Lung microvascular endothelial cell (primary cell): ENCODE results near the gene TENT4A. TPM values are rescaled to one million over a fixed set of nuclear protein-coding genes. Genes with fewer than 3 reads are reported as not detected.

ENCODE experiments used
- DNase-seq, 2 donors: peaks; one replicate each; pipeline versions ENCODE4 v3.0.0 to v3.0.0-alpha.2; 2010; ENCODE audit warnings: low read depth in 2 of 2
- total RNA-seq: library from RNA; depleted of rRNA; stranded (reverse); fragments of >200 nt; gene quantifications from 2 replicates; pipeline ENCODE4 v1.2.1, GENCODE V29; 2014

Gene TENT4A
- total RNA-seq, 1 donor from 2014 or later, result 8.1 TPM

DNA sequence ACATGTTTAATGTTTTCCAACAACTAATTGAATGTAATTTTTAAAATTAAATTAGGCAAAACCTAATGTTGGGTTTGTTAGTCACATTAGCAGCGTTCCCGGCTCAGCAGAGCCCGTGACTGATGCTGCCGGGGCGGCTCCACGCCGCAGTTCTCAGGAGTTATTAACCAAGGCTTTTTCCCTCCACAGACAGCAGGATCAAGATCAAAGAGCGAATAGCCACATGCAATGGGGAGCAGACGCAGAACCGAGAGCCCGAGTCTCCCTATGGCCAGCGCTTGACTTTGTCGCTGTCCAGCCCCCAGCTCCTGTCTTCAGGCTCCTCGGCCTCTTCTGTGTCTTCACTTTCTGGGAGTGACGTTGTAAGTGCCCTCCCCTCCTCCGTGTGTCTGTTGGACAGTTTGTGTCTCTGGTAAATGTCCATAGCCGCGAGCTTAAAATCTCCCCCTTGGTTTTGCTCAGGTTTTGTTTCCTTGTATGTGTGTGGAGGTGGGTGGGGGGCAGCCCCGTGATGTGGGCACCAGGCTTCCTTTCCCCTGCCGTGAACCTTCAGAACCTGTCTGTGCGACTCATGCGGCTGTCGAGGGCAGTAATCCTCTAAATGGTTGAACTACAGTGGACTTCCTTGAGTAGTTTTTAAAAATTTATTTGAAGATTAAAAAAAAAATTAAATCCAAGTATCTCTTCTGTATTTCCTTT, 37.1 kb downstream of the TENT4A start:
- DNase-seq, result no peak

DNA sequence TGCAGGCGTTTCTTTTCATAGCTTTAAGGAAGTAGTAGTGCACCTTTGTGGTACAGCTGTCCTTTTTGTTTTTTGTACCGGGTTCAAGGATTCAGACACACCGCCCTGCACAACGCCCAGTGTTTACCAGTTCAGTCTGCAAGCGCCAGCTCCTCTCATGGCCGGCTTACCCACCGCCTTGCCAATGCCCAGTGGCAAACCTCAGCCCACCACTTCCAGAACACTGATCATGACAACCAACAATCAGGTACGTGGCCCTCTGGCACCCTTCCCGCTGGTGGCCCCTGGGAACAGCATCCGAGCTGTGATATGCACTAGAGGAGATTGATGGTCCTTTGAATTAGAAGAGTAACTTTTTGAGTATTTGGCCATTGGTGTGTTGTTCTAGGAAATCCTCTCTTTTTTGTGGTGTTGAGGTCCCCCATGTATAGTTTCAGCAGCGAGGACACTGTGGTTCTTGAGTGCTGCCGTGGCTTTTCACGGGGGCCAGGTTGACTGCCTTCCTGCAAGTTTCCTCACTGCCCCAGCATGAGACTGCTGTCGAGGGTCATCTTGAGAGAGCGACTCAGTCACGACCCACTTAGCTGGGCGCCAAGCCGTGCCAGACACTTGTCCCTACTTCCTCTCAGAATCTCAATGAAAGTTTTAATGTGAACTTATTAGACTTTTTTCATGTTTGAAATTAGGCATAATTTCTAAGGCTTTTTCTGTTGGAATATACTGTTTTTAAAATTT, 37.9 kb downstream of the TENT4A start:
- no peak for DNase-seq

DNA sequence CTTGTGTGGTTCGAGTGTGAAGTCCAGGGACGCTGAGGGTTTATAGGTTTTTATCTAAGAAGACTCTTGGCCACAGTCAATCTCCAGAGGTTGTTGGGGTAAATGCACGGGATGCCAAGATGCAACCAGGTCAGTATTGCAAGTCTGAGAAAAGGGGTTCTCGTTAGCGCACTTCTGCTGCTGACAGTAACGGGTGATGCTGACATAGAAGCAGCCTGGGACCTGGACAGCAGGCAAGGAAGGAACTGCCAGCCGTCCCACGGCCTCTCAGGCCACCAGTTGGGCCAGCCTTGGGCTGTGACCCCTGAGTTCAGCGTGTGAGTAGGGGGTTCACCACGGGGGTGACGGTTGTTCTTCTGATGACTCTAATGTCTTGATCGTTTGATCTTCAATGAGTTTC, 39.0 kb downstream of the TENT4A start:
- DNase-seq, result no peak

DNA sequence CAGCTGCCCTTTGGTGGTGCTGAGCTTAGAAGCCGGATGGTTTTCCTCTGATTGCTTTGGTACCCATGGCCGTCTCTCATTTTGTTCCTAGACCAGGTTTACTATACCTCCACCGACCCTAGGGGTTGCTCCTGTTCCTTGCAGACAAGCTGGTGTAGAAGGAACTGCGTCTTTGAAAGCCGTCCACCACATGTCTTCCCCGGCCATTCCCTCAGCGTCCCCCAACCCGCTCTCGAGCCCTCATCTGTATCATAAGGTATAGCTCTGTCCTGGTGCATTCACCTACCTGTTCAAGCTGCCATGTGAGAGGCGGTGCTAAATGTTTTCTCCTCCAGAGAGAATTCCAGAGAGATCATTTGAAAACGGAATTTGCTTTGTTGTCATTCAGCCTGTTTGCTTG, 39.5 kb downstream of the TENT4A start:
- DNase-seq, result no peak

DNA sequence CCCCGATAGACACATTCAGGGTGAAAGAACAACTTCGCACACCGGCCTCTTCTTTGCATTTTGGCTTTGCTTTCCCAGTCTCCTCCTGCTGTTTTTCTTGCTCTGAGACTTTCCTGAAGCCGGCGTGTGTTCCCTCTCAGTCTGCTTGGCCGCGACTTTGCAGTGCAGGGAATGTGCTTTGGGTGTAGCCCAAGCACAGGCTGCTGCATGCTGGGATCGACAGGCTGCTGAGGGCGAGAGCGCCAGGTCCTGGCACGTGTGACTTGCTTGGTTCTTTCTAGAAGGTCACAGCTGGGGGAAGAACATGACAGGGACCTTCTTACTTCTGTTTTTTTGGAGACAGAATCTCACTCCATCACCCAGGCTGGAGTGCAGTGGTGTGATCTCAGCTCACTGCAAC, 40.6 kb downstream of the TENT4A start:
- no peak for DNase-seq

DNA sequence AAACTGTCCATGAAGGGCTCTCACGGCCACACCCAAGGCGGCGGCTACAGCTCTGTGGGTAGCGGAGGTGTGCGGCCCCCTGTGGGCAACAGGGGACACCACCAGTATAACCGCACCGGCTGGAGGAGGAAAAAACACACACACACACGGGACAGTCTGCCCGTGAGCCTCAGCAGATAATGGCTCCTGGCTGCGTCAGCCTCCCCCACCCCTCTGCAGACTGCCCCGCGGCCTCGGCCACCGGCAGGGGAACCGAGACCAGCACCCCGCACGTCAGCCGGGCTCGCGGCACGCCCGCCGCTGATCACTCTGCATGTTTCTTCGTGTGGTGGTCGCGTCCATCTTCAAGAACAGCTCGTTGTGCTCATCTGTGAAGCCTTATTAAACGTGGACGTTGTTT, 41.5 kb downstream of the TENT4A start:
- DNase-seq, result no peak

DNA sequence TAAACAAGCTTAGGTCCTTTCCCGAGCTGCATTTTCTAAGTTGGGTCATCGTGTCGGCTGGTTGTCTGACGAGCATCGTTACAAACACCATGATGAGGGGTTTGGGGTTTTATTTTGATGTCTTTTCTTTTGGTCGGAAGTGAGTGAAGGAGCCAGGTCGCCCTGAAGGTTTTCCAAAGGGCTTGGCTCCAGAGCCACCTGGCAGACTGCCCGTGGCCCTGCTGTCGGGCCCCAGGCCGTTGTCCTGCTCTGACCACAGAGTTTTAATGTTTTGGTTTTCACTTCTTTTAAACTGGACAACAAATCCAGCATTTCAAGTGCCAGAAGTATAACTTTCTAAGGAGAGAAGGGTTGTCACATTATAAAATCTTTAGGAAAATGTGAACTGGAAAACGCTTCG, 42.3 kb downstream of the TENT4A start:
- DNase-seq, result no peak

DNA sequence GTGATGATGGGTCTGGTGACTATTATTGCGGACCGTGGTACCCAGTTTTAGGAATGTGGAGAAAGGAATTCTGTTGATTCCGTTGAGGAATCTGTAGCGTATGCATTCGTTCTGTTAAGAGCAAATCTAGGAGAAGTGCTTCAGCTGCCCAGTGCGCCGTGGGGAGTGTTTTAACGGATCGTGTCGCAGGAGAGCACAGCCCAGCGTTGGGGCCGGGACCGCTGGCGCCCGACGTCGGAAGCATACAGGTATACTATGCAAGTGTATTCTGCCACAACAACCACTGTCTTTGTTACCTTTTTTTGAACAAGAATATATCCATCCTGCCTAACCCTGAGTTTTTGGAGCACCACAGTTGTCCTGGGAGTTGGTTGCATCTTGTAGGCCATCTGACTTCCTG, 42.7 kb downstream of the TENT4A start:
- no peak for DNase-seq

DNA sequence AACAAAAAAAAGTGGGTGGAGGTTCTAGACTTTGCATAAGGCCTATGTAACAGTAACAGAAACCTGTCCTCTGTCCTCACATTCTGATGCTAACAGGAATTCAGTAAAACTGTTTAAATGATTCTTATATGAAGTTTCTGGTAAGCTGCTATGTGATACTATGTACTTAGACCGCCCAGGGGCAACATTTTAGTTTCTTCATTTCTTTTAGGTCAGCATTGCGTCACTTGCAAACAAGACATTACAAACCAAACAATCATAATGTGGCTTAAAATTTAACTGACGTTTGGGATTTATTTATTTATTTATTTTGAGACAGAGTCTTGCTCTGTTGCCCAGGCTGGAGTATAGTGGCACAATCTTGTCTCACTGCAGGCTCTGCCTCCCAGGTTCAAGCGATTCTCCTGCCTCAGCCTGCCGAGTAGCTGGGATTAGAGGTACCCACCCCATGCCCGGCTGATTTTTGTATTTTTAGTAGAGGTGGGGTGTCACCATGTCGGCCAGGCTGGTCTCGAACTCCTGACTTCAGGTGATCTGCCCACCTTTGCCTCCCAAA, 44.3 kb downstream of the TENT4A start:
- DNase-seq, result no peak

DNA sequence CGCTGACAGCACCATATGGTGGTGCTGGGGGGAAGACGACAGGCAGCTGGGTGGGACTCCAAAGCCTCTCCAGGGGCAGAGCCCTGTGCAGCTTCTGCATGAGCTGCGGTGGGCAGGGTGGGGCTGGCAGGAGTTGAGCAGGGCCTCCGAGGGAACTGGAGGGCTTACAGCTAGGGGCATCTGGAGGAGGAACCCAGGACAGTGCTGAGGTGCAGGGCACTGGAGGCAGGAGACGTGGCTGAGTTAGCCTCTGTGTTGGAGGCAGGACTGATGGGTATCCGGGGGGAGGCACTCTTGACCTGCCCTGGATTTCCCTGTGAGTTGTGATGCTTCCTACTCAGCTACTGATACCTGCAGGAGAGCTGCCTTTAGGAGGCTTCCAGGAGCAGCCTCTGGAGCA, 45.0 kb downstream of the TENT4A start:
- no peak for DNase-seq

DNA sequence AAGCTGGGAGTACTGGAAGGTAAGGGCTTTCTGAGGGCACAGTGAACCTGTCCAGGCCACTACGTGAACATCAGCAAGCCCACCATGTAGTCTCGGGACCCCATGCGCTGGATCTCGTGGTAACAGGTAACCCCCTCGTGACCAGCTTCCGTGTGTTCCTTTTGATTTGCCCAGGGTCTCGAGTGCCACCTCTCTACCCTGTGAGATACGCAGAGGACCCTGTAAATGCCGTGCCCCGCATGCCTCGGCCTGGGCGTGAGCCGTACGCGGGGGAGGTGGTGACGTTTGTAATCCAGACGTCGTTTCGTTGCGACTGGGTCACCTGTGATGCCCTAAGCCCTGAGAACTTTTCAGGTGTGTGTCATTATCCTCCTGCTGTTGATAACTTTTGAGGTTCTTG, 45.5 kb downstream of the TENT4A start:
- no peak for DNase-seq

DNA sequence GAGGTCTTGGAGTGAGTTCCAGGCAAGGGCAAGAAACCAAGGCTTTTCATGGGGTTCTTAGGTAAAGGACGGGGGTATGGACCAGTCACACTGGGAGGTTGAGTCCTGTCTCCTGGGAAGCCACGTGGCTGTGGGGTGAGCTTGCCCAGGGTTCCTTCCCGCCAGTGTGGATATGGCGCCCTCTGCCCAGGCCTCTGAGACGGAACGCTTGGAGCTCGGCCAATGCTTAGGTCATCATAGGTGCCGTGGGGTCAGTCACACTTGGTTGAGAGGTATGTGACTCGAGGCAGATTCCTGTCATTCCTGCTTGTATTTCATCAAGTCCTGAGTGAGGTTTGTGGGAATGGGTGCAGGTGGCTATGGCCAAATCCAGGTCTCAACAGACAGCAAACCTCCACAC, 46.2 kb downstream of the TENT4A start:
- DNase-seq, result no peak

DNA sequence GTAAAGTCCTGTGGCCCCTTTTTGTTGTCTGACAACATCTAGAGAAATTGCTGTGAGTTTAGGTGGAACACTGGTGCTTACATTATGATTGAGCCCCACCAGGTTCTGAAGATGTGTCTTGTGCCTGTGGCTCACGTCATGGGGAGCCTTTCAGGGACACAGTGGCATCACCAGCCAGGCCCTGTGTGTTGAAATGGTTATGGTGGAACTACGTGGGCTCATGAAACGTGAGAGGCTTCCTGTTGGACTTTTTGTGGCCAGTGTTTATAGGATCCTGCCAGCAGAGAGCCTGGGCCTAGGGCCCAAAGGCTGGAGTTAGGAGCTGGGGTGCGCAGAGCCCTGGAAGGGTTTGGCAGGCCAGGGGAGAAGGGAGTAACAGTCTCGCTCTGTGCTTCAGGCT, 46.8 kb downstream of the TENT4A start:
- DNase-seq, result no peak

DNA sequence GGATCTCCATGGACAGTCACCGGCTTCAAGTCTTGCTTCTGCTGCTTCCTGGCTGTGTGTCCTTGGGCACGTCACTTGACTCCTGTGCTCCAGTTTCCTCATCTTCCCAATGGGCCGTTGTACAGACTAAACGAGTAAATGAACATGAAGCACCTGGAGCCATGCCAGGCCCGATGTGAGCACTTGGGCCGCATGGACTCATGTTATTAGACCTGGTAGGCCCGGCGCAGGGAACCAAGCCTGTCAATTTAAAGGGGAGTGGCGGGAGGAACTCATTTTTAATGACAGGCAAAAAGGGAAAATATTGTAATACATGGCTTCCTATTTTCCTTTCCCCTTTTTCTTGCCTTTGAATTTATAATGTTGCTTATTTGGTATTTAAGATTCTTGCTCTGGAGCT, 47.5 kb downstream of the TENT4A start:
- no peak for DNase-seq

DNA sequence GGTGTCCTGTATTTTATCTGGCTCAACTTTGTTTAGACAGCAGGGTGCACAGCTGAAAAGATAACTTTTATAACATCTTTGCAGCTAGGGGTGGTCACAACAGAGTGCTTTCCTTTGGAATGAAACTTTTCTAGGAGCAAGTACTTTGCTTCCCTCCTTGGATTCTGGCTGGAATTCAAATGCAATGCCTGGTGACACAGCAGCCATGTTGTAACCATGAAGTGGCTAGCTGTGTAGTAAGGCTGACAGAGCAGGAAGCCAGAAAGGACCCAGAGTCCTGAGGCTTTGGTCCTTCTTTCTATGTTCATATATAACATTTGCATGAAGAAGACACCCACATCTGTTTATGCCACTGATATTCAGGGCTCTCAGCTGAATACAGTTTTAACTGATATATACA, 48.1 kb downstream of the TENT4A start:
- no peak for DNase-seq

DNA sequence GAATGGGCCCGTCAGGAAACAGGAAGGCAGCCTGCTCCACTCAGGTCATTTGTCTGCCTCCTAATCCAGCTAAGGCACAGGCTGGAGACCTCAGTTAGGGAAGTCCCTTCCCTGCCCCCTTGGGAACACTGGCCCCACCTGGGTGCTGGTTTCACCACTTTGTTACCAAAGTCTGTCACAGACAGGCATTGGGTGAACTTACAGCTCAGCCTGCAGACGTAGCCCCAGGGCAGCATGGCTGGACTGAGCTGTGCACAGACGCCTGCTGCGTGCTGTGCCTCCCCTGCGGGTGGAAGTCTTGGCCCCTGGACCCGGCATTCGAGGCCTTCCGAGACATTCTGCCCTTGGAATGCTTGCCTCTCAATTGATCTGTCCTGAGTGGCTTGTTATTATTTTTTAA, 48.9 kb downstream of the TENT4A start:
- no peak for DNase-seq

DNA sequence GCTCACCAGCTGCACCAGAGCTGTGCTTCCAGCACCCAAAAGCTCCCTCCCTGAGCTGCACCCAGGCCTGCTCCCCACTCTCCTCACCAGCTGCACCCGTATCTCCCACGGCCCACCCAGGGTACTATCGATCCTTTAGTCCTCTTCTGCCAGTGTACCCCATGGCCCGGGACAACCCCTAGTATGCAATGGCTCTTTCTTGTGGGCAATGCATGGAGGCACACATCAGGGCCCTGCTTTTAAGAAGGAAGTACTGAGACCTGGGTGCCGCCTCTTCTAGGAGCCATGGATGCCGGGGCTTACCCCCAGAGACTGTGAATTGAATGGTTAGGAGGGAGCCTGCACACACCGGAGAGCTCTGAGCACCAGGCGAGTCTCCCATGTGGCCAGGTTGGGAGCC, 49.5 kb downstream of the TENT4A start:
- DNase-seq, result no peak

DNA sequence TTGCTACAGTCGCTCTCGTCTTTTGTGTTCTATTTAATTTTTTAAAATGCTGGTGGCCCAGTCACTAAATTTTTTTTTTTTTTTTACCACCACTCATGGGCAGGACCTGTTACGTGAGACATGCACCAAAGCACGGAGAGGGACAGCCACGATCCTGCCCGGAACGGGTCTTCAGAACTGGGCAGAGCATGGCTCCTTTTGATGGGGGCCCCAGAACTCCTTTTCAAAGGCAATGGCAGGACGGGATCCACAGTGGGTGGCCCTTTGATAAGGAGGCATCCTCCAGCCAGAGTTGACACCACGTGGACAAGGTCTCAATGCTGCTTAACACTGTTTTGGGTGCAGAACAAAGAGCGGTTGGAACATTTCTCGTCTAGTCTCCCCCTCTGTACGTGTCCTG, 50.0 kb downstream of the TENT4A start:
- DNase-seq, result no peak

DNA sequence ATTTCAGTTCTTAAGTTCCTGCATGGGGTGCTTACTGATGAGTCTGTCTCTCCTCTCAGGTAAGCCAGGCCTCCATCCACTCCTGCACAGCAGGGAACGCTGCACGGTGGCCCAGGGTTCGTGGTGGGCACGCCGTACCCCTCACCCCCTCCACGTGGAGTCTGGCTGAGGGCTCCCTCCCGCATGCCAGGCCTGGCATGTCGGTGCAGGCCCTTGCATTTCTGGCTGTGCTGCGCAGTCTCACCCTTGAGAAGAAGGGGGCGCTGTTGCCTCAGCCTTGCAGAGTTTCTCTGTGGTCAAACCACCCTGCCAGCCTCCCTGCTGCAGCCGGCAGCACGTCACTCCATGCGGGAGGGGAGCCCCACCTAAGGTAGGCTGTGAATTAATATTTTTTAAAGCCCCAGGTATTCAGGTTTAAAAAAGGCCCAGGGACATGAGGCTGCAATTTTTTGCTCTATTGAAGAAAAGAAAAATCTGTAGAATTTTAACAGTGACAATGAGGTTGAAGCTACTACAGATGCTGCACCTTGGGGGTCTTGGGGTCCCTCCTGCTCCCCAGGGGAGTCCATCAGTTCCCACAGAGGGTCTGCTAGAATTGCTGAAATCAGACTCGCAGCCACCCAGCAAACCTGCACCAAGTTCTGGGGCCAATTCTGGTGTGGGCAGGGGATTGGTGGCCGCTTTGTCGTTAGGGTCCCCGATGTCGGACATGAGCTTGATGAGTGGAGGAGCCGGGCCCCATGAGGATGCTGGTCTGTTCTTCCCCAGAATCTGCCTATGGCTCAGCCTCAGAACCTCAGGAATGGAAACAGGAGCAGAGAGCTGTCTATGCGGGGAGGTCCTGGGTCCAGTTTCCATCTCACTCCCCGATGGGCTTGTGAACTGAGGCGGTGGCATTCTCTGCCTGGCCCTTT, 52.6 kb downstream of the TENT4A start:
- DNase-seq, result peak; percentile 76 to 85

DNA sequence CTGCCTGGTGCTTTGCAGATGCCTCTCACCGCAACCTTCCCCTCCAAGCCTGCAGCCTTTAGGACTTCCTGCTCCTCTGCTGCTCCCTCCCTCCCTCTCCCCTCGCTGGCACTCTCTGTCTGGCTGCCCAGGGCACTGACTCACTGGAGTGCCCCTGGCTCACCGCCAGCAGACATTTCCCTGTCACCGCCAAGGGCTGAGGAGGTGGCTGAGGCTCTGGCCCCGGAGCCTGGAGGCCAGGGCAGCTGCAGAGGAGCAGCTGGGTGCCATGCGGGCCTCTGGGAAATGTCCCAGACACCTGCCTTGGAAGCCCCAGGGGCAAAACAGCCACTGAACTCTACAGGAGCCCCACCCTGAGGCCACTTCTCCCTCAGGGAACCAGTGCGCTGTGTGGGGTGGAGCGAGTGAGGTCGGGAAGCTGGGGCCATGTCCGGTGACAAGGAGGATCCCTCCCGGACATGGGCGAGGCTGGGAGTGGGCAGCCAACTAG, 53.4 kb downstream of the TENT4A start:
- peak; percentile 31 to 66 for DNase-seq

DNA sequence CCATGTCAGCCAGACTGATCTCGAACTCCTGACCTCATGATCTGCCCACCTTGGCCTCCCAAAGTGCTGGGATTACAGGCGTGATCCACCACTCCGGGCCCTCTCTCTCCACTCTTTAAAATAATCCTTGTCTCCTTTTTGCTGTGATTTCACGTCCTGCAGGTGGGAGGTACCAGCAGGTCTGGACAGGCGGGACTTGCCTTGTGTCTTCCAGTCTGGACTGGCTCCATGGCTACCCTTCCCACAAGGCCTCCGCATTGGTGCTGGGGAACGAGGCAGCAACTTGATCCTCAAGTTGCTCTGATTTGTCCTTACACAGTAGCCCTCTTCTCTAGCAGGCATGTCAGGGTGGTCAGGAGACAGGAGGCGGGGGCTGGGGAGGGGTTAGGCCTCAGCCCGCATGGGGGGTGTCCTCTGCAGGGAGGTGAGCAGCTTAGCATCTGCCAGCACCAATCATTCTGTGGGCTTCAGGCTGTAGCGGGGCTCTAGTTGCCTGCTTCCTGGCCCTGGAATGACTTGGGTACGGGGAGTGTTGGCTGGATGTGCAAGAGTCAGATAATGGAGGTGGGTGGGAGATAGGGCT, 54.3 kb downstream of the TENT4A start:
- DNase-seq, result no peak
